Activated naive CD4-positive, alpha-beta T cell (primary cell): ENCODE data around the gene BLOC1S1.
A peak's percentile ranks its signal among the peaks of the same experiment; 100 is the strongest.

Source experiments
- DNase-seq, 4 experiments: peaks; one replicate each; lab custom pipeline; 2025; lab: John Stamatoyannopoulos, UW

Gene BLOC1S1

DNA sequence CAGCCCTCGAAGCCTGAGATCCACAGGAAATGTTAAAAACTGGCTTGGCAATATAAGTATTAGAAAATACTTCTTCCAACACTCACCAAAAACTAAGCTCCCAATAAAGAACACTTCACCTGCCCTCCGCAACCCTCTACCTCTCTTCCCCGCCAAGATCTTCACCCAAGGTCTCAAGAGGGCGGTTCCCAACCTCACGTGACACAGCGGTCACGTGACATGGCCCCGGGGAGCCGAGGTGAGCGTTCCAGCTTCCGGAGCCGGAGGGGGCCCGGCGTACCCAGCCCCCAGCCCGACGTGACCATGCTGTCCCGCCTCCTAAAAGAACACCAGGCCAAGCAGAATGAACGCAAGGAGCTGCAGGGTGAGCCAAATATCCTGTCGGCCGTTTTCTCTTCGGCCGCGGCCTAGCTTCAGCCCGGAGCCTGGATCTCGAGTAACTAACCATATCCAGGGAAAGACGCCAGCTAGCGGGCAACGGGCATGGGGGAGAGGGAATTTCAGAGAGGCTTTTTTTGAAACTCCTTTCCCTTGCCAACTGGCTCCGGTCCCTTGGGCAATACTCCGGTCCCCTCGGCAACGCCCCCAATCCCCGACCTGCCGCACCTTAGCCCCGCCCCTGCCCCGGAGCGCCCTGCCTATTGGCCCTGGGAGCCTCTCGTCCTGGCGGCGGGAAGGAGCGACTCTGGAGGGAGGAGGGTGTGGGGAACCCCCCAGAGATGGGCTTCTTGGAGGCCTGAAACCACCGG, at the start of gene BLOC1S1:
Gene BLOC1S1 (plus strand): TSS at position 214 of the 749 bp plus-strand sequence. CDS start 6 bp downstream, at position 220.
- DNase-seq: peak; percentile 82 to 92 (median 86)

DNA sequence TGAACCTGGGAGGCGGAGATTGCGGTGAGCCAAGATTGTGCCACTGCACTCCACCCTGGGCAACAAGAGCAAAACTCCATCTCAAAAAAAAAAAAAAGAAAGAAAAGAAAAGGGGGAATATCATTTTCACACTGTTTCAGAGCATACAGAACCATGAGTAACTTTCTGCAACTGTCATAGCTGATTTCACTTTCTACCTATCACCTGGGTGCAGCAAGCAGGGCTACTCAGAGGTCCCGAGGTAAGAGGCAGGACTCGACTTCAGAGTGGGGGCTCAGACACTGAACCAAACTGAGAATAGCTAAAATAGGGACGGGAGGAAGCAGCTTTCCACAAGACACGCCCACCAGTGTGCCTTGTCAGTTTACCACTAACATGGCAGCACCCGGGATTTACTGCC, 49.3 kb upstream of the BLOC1S1 start:
- DNase-seq: no peak

DNA sequence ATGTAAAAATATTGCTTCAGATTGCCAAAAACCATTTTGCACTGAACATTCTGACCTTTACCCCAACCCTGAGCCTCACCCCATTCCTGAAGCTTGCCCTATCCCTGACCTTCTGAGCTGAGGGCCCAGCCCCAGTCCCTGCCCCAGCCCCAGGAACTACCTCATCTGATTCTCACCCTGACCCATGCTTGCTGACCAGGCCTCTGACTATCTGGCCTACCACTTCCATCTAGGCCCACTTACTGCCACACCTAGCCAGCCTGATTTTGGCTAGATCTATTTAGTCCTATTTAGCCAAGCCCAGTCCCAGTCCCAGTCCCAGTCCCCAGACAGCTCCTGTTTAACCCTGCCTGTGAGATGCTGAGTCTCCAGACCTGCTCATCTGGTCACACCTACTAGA, 45.6 kb upstream of the BLOC1S1 start:
- DNase-seq: no peak

DNA sequence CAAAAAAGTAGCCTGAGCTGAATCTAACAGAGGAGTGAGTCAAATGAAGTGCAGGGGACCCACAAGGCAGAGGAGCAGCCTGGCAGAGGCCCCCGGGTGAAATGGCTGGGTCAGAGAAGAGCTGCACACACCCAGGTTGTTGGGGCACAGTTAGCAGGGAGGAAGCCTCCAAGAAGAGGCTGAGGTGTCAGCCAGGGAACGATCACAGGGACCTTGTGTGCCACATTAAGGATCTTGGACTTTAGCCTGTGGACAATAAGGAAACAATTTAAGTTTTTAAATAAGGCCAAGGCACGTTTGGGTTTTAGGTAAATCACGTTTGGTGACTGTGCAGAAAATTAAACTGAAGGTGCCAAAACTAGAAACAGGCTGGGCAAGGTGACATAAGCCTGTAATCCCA, 44.1 kb upstream of the BLOC1S1 start:
- no peak for DNase-seq

DNA sequence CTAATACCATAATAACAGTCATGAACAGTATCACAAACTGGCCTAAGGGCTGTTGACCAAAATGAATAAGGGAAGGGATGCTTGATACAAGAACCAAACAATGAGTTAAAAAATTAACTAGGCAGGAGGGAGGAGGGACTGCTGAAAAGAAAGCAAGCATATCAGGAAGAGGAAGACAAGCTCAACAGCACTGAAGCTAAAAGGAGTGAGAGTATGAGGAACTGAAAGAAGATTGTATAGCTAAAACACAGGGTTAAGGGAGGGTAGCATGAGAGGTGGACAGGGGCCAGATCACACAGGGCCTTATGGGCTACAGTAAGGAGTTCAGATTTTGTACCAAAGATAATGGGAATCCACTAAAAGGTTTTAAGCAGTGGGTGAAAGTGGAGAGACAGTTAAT, 42.2 kb upstream of the BLOC1S1 start:
- DNase-seq: no peak

DNA sequence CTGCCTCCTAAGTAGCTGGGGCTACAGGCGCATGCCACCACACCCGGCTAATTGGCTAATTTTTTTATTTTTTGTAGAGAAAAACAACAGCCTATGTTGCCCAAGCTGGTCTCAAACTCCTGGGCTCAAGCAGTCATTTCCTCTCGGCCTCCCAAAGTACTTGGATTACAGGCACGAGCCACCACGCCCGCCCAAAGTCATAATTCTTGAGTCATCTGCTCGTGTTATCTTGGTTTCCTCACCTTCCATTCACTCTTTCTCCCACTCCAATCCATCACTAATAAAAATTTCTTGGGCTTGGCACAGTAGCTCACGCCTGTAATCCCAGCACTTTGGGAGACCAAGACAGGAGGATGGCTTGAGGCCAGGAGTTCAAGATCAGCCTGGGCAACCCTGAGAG, 40.2 kb upstream of the BLOC1S1 start:
- DNase-seq: no peak

DNA sequence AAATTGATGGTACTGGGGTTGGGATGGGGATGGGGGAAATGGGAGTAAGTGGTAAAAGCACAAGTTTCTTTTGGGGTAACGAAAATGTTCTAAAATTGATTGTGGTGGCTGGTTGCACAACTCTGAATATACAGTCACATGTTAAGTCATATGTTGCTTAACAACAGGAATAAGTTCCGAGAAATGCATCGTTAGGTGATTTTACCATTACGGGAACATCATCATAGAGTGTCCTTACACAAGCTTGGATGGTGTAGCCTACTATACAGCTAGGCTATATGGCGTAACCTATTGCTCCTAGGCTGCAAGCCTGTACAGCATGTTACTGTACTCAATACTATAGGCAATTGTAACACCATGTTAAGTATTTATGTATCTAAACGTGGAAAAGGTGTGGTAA, 39.1 kb upstream of the BLOC1S1 start:
- DNase-seq: no peak

DNA sequence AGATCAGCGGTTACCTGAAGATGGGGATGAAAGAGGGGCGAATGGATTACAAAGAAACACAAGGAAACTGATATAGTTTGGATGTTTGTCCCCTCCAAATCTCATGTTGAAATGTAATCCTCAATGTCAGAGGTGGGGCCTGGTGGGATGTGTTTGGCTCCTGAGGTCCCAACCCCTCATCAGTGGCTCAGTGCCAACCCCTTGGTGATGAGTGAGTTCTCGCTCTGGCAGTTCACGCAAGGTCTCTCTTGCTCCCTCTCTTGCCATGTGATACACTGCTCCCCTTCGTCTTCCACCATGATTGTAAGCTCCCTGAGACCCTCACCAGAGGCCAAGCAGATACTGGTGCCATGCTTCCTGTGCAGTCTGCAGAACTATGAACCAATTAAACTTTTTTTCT, 36.2 kb upstream of the BLOC1S1 start:
- no peak for DNase-seq

DNA sequence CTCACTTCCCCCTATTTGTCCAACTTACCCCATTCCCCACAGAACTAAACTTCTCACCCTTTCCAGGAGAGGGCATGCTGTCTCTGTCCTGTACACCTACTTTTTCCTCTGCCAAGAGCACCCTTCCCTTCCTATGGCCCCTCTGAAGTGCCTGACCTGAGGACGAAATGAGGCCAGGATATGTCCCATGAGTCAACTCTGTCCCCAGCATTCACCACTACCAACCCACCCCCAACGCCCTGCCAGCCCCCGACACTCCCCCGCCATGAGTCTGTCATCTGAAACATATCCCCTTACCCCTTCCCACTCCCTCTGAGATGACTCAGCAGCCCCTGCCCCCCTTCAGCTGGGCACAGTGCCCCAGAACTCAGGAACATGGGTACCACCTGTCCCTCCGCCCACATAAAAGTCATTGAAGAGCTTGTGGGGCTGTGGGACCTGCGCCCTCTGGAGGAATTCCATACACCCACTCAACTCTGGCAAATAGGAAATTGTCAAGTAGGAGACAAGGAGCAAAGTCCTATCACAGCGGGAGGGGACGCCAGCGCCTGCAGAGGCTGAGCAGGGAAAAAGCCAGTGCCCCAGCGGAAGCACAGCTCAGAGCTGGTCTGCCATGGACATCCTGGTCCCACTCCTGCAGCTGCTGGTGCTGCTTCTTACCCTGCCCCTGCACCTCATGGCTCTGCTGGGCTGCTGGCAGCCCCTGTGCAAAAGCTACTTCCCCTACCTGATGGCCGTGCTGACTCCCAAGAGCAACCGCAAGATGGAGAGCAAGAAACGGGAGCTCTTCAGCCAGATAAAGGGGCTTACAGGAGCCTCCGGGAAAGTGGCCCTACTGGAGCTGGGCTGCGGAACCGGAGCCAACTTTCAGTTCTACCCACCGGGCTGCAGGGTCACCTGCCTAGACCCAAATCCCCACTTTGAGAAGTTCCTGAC, 34.4 kb upstream of the BLOC1S1 start:
- DNase-seq: no peak

DNA sequence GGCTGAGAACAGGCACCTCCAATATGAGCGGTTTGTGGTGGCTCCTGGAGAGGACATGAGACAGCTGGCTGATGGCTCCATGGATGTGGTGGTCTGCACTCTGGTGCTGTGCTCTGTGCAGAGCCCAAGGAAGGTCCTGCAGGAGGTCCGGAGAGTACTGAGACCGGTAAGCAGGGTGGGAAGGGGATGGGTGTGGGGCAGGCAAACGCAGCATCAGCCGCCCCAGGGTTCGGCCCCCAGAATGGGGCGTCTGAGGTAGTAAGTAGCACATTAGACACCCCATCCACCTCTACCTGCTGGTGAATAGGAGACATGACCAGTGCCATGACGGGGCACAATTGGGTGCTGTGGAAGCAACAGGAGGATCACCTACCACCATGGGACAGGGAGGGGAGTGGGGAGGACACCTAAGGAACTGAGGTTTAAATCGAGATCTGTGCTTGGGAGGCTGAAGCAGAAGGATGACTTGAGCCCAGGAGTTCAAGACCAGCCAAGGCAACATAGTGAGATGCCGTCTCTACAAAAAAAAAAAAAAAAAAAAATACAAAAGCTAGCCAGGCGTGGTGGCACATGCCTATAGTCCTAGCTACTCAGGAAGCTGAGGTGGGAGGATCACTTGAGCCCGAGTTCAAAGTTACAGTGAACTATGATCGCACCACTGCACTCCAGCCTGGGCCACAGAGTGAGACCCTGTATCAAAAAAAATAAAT, 33.6 kb upstream of the BLOC1S1 start:
- DNase-seq: no peak

DNA sequence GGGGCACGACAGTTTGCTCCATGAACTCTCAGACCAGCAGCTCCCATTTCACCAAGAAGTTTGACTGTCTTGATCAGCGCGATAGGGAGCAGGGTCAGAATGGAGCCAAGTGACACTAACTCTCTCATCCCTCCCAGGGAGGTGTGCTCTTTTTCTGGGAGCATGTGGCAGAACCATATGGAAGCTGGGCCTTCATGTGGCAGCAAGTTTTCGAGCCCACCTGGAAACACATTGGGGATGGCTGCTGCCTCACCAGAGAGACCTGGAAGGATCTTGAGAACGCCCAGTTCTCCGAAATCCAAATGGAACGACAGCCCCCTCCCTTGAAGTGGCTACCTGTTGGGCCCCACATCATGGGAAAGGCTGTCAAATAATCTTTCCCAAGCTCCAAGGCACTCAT, 32.2 kb upstream of the BLOC1S1 start:
- no peak for DNase-seq

DNA sequence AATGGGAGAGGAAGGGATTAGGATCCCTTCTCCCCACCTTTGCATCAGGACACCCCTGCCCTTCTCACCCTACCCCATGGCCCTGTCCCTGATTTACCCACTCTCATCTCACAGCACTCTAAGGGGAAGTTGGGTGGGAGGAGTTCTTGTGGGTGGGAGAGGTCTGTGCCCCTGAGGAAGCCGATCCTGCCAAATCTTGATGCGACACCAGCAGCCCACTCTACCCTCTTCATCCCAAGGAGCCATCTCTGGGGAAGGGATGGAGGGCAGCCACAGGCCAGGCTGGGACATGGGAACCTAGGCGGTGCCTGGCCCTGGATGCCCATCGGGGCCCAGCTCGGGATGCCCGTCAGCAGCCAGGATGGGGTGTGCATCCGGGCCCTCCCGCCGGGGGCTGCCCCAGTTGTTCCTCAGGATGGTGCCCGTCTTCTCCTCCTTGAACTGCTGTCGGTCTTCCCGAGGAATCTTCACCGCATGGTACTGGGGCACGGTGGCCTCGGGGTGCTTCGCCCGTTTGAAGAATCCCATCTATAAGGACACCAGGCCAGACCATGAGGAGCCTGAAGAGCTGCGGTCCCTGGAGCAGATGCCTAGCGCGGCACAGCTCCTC, 31.0 kb upstream of the BLOC1S1 start:
- DNase-seq: no peak

DNA sequence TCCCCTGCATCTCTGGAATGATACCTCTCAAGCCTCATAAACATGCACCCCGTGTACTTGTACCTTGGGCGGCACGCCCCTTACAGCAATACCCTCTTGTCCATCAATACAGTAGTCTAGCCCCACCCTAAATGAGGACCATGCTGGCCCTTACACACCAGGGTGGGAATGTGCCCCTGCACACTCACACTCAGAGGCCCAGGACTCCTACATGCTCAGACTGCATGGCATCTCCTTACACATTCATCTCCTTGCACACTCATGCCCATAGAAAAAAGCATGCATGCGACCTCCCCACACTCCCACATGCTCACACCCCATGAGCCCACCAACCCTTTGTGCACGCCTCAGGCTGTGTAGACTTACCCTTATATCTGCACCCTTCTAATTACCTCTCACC, 30.2 kb upstream of the BLOC1S1 start:
- no peak for DNase-seq

DNA sequence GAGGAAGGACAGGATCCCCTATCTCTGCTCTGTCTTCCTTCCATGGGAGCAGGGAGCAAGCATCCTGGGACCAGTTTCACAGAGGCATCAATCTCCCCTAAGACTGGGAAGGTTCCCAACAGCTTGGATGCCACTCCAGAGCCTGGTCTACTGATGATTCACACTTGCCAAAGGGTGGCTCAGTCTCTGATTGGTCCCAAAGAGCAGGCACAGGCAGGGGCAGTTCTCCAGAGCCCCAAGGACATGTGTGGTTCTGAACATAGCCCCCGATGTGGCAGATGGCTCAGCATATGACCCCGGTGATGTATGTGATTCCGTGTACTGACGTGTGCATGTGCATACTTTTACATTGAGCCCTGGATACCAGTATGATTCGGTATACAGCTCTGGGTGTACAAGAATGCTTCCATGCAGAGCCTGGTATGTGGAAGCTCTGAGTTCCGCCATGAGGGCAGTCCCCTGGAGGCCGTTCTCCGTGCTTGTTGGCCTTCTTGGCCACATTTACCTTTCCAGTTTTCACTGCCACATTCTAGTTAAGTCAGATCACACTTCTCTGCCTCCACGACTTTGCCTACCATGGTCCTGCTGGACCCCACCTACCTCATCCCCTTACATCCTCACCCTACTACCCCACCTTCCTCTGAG, 29.4 kb upstream of the BLOC1S1 start:
- no peak for DNase-seq

DNA sequence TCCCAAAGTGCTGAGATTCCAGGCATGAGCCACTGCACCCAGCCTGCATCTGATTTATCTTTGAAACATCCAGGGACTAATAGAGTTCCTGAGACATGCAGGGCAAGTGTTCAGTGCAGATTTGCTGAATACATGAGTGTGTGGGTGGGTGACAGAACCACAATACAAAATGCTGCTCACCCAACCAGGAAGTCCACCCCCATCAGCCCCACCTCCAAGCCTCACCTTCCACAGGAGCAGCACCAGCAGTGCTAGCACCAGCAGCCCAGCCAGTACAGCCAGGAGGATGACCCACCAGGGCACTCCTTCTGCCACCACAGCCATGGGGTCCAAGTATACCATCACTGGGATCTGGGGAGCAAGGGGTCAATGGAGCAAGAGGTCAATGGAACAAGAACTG, 28.1 kb upstream of the BLOC1S1 start:
- DNase-seq: no peak

DNA sequence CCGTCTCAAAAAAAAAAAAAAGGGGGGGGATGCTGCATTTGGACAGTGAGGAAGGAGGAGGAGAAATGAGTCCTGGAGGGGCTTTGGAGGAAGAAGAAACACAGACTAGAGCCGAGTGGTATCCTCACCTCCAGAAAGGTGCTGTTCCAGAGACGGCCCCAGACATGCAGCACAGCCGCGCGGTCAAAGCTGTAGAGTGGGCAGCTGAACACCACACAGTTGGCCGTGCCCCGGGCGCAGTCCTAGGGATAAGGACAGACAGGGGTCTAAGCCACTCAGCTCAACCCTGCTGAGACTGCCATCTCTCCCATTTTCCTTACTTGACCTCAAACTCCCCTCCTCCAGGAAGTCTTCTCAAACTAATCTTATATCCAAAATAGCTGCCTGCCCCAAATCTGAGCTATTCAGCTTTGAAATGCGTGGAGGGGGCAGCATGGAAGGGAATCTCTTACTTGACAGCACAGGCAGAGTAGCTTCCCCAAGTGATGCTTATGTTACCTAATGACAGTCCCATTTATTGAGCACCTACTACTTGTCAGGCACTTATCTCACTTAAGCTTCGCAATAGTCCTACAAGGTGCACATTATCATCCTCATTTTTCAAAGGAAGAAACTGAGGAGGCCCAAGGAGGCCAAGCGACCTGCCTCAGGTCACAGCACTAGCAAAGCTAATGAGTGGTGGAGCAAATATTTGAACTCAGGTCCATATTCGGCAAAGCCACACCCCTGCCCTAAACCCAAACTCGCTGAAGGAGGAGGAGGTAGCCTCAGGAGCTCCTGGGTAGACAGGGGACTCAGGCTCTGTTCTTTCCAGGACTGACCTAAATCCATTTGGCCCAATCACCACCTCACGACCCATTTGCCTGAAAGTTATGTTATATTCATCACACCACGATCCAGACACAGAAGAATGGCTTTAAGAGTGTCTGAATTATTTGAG, 26.9 kb upstream of the BLOC1S1 start:
- no peak for DNase-seq

DNA sequence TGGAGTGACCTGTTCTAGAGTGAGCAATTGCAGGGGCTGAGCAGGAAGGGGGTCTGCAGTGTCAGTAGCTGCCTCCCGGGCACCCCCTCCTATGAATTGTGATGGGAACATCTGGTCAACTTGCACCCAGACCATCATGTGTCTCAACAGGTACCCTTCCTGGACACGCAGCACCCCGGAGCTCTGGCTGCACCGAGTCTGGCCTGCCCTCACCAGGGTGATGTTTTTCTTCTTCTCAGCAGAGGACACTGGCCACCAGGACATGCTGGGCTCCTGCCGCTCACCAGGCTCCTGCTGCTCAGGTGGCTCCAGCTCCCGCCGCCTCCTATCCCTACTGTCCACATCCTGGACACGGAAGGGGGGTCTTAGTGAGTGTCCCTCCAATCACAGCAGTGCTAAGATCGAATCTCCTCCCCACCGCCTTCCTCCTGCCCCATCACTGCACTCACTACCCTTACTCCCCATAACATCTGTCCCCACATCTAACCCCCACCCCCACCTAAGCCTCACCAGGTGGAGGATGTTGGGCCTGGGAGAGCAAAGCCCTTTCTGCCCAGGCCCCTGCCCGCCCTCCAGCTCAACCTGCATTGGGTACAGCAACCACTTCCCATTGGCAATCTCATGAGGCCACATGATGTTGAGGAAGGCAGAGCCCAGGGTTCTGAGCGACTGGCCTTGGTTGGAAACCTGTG, 23.1 kb upstream of the BLOC1S1 start:
- no peak for DNase-seq

DNA sequence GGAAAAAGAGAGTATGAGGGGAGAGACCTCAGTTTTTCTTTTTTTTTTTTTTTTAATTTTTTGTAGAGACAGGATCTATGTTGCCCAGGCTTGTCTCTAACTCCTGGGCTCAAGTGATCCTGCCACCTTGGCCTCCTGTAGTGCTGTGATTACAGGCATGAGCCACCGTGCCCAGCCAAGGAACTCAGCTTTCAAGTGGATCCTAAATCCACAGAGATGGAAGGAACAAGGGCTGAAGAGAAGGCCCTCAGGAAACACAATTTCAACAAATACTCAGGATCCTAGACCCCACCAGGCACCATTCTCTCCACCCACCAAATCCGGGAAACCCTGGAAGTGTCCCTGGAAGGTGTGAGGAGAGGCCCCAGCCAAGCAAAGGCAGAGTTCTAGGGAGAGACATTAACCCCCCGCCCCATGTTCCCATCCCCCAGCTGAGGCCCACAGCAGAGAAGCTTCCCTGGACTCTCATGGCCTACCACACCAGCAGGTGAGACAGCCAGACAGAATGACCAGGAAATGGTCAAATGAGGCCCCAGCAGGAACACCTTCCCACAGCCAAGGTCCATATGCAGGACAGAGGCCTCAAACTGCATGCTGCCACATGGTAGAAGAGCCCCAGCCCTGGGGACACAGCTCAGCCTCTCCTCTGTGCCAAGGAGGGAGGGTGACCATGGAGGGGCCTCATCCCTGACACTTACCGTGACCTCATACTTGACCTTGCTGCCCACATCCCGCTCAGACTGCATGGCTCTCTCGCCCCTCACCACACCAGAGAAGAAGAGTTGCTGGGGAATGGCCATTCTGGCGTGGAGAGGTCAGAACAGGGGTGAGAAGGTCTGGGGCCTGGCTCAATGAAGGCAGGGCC, 22.3 kb upstream of the BLOC1S1 start:
- no peak for DNase-seq

DNA sequence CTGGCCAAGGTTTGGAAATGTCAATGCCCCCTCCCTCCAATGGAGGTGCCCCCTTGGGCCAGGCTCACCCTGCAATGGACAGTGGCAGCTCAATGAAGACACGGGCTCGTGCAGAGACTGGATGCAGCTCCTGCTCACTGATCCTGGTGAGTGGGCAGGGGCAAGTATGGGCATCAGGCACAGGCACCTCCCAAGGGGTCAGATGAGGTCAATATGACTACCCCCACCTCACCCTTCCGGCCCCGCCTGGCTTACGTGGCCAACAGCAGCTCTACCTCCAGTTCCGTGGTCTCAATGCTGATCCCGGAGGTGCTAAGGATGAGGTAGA, 21.7 kb upstream of the BLOC1S1 start:
- no peak for DNase-seq
